EH (cell line): ENCODE data around the gene CACNA1I.

Experiments
- DNase-seq: peaks from one replicate; pipeline ENCODE4 v3.0.0-alpha.2; 2015; ENCODE audit warnings: low read depth

Gene CACNA1I

GRCh38 chr22:39625569-39626537 is 55.3 kb downstream of the CACNA1I start:
- no peak for DNase-seq

GRCh38 chr22:39627208-39627607 is 56.7 kb downstream of the CACNA1I start:
- no peak for DNase-seq

GRCh38 chr22:39627865-39628562 is 57.5 kb downstream of the CACNA1I start:
- no peak for DNase-seq

GRCh38 chr22:39628563-39629080 is 58.1 kb downstream of the CACNA1I start:
- DNase-seq = no peak

GRCh38 chr22:39629851-39630250 is 59.3 kb downstream of the CACNA1I start:
- no peak for DNase-seq

GRCh38 chr22:39630721-39631120 is 60.2 kb downstream of the CACNA1I start:
- no peak for DNase-seq

- no peak for DNase-seq
Observed at GRCh38 chr22:39631381-39632286, 61.1 kb downstream of the CACNA1I start.

GRCh38 chr22:39634530-39635405 is 64.2 kb downstream of the CACNA1I start:
- DNase-seq = peak; percentile 90

GRCh38 chr22:39635719-39636118 is 65.2 kb downstream of the CACNA1I start:
- DNase-seq = no peak

- no peak for DNase-seq
Observed at GRCh38 chr22:39638958-39639357, 68.4 kb downstream of the CACNA1I start.

- DNase-seq = no peak
Observed at GRCh38 chr22:39641660-39642310, 71.2 kb downstream of the CACNA1I start.

- DNase-seq = peak; percentile 17
Observed at GRCh38 chr22:39643311-39644083, 72.9 kb downstream of the CACNA1I start.

GRCh38 chr22:39645532-39645931 is 75.0 kb downstream of the CACNA1I start:
- DNase-seq = no peak

- DNase-seq = no peak
Observed at GRCh38 chr22:39646398-39647063, 76.0 kb downstream of the CACNA1I start.

- DNase-seq = no peak
Observed at GRCh38 chr22:39647836-39648629, 77.5 kb downstream of the CACNA1I start.

GRCh38 chr22:39648630-39648950 is 78.0 kb downstream of the CACNA1I start:
- no peak for DNase-seq

- no peak for DNase-seq
Observed at GRCh38 chr22:39649500-39650089, 79.0 kb downstream of the CACNA1I start.
